ENCODE results near the gene NOL4L.

The NOL4L gene

DNA sequence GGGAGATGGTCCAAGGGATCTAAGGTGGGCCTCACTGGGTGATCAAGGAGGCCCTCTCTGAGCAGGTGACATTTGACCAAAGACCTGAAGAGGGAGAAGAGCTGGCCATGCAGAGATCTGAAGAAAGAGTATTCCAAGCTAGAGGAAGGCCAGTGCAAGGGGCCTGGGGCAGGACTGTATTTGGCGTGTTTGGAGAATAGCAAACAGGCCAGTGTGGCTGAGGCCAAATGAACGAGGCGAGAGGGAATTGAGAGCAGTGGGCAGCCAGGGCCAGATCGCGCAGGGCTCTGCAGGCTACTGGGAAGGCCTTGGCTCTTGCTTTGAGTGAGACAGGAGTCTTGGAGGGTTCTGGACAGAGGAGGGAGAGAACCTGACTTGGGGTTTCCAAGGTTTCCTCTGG is 9.3 kb downstream of the NOL4L start:
- Histone ChIP-seq H3K27ac (no peak overlapping the region), H3K9me3 (no peaks in the 10 kb centered on the region), H3K27me3 (peaks cover 79% of the 10 kb centered on the region), H3K4me1 (ENCODE audit: control insufficient read depth in 1 of 2, insufficient read depth in 1 of 2, low read depth in 1 of 2, low read length in 1 of 2) (no peaks in the 10 kb centered on the region), H3K4me3 (ENCODE audit: low read depth in 1 of 2, low read length in 1 of 2) (no peak overlapping the region), H3K36me3 (no peaks in the 10 kb centered on the region)
- TF ChIP-seq CTCF (IDR thresholded peaks at IDR 0.05) = no peak

GRCh38 chr20:32575227-32575581 is 9.9 kb downstream of the NOL4L start:
- no peaks in the 10 kb centered on the region for H3K4me1 ChIP-seq (ENCODE audit: control insufficient read depth in 1 of 2, insufficient read depth in 1 of 2, low read depth in 1 of 2, low read length in 1 of 2)
- no peaks in the 10 kb centered on the region for H3K36me3 ChIP-seq
- no peaks in the 10 kb centered on the region for H3K9me3 ChIP-seq
- no peak for TF ChIP-seq CTCF (IDR thresholded peaks at IDR 0.05)
- no peak overlapping the region for H3K27ac ChIP-seq
- H3K4me3 ChIP-seq (ENCODE audit: low read depth in 1 of 2, low read length in 1 of 2) = no peak overlapping the region
- H3K27me3 ChIP-seq = peaks cover 79% of the 10 kb centered on the region

GRCh38 chr20:32574296-32575226 is 10.6 kb downstream of the NOL4L start:
- no peaks in the 10 kb centered on the region for H3K4me1 ChIP-seq (ENCODE audit: control insufficient read depth in 1 of 2, insufficient read depth in 1 of 2, low read depth in 1 of 2, low read length in 1 of 2)
- H3K36me3 ChIP-seq = no peaks in the 10 kb centered on the region
- H3K27me3 ChIP-seq = peaks cover 73% of the 10 kb centered on the region
- H3K27ac ChIP-seq = no peak overlapping the region
- H3K4me3 ChIP-seq (ENCODE audit: low read depth in 1 of 2, low read length in 1 of 2) = no peak overlapping the region
- no peak for TF ChIP-seq CTCF (IDR thresholded peaks at IDR 0.05)
- H3K9me3 ChIP-seq = no peaks in the 10 kb centered on the region

DNA sequence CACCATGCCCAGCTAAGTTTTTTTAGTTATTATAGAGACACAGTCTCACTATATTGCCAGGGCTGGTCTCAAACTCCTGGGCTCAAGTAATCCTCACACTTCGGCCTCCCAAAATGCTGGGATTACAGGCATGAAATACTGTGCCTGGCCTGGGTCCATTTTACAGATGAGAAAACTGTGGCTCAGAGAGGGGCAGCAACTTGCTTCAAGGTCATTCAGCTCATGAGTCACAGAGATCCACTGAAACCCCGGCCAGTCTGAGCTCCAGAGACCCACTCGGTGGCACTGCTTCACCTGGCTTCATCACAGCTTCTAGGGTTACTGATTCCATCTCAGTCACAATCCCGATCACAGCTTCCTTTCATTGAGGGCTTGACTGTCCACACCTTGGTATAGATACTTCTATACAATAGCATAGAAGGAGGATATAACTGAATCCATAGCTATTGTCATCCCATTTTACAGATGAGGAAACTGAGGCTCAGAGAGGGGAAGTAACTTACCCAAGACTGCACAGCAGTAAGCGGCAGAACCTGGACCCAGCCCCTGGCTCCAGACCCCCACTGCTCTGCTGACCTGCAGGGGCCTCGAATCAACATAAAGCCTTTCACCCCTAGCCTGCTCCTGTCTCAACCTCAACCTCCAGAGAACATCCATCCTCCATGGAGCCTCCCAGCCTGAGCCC is 11.8 kb downstream of the NOL4L start:
- Histone ChIP-seq H3K27me3 (peaks cover 61% of the 10 kb centered on the region), H3K4me3 (ENCODE audit: low read depth in 1 of 2, low read length in 1 of 2) (no peak overlapping the region), H3K9me3 (no peaks in the 10 kb centered on the region), H3K27ac (no peak overlapping the region), H3K36me3 (no peaks in the 10 kb centered on the region), H3K4me1 (ENCODE audit: control insufficient read depth in 1 of 2, insufficient read depth in 1 of 2, low read depth in 1 of 2, low read length in 1 of 2) (no peaks in the 10 kb centered on the region)
- TF ChIP-seq CTCF (IDR thresholded peaks at IDR 0.05) = no peak

DNA sequence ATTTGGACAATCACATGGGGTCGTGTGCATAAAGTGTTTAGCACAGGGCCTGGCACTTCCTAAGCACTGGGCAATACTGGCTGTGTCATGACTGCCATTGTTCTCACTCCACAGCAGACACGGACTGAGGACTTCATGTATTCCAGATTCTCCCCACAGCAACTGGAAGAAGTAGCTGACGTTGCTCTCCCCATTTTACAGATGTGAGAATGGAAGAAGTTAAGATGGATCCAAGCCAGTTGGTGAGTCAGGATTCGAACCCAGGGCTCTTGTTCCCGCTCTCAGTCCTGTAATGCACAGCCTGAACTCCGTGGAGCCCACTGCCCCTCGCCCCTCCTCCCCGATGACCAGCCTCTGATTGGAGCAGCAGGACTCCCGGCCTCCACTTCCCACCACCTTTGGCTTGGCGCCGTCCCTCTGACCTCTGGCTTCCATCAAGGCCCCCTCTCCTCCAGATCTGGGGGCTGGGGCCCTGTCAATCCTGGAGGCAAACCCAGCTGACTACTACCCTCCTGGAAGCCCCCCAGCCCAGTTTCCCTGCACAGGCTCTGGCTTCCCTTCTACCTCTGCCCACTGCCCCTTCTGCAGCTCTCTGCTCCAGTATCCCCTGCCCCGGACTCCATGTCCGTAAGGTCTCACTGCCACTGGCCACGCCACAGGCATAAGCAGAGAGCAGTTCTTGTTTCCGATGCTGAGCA is 12.7 kb downstream of the NOL4L start:
- no peak for TF ChIP-seq CTCF (IDR thresholded peaks at IDR 0.05)
- Histone ChIP-seq H3K4me1 (ENCODE audit: control insufficient read depth in 1 of 2, insufficient read depth in 1 of 2, low read depth in 1 of 2, low read length in 1 of 2) (no peaks in the 10 kb centered on the region), H3K27me3 (peaks cover 58% of the 10 kb centered on the region), H3K9me3 (no peaks in the 10 kb centered on the region), H3K27ac (no peak overlapping the region), H3K36me3 (no peaks in the 10 kb centered on the region), H3K4me3 (ENCODE audit: low read depth in 1 of 2, low read length in 1 of 2) (no peak overlapping the region)
